NOMO-1 treated with DMSO at 0.1 percent for 48 hours (cell line): ENCODE results near the gene CPLX3.

ENCODE experiments used
- DNase-seq: peaks from one replicate; lab custom pipeline; 2025; ENCODE audit not compliant: unreplicated experiment; lab: John Stamatoyannopoulos, UW

Gene CPLX3

DNA sequence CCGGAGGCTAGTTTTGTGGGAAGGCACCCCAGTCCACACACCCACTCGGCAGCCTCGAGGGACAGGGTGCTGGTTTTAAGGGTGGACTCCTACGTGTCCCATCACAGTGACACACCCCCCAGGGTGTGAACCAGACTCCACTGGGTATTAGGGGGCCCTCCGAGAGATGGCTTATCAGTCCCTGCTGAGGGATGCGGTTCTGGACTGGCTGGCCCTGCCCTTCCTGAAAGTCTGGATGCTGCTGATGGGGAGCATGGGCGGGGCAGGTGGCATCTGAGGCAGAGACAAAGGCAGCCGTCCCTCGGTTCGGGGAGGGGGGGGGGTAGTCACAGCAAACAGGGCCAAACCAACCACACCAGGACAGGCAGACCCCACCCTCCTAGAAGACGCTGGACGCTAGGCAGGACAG is 17.5 kb downstream of the CPLX3 start:
- DNase-seq = no peak

DNA sequence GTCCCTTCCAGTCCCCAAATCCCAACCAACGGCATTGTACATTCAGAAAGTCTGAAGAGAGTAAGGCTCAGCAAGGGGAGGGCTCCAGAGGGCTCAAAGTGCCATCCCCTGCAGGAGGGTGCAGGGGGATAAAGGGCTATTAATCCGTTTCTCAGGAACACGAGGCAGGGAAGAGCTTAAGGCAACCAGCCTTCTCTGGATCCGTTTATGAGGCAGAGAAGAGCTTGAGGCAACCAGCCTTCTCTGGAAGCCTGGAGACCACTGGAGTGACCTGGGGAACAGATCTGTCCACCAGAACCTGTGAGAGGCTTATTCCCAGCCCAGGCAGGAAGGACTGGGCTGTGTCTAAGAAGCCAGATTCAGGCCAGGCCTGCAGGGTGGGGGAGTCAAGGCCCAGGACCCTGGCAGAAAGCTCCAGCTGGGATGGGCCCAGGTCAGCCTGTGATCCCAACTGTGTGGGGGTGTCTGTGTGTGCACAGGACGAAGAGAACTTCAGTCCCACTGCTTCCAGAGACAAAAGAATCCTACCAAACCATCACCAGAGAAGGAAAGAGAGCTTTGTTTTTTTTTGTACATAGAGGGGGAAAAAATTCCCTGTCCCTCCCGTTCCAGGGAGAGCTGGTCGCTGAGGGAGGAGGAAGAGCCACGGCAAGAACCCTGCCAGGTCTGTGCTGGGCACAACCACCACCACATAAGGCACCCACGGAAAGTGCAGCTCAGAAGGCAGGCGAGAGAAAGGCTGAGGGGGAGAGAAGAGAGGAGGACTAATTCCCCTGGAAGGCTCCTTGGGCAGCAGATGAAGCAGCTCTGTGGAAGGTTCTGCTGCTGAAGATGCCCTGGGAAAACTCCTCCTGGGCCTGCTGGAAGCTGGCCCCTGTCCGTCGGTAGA is 18.1 kb downstream of the CPLX3 start:
- DNase-seq = no peak

DNA sequence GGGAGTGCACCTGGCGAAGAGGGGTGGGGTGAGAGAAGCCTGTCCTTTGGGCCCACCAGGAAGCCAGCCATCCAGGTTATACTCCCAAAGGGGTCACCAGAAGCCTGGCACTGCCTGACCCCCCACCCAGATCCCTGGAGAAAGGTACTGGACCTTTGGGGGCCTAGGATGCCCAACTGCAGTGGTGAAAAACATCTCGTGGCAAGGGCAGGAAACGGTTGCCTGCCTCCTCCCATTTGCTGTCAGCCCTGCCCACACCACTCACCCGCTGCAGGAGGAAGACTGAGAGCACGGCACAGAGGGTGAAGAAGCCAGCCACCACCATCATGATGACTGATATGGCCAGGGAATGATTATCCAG is 18.8 kb downstream of the CPLX3 start:
- no peak for DNase-seq

DNA sequence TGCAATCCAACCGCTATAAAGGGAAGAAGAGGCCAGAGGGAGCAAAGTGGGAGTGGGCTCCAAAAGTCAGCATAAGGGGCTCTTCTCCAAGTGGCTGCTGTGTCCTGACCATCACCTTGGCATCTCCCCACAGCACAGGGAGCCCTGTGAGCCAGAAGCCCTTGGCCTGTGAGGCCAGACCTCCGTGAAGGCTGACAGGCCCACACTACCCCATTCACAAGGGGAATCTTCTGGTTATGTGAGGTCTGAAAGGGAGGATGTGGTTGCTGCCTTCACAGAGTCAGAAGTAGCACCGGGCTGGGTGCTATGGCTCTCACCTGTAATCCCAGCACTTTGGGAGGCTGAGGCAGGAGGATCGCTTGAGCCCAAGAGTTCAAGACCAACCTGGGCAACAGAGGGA is 19.2 kb downstream of the CPLX3 start:
- no peak for DNase-seq

DNA sequence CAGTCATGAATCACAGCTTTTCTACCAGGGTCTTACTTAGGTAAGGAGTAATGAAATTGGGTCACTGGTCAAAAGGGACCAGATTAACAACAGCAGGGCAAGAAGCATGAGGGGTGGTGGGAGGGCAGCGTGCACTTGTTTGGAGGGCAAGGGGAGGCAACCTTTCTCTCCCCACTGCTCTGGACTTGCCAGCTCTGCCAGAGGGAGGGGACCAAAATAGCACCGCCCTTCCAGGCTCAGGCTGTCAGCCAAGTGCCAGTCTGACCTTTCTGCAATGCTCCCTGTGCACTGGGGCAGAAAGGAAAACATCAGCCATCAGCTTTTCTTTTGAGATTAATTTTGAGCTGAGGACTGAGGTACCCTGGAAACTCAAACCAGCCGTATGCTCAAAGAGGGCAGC is 21.0 kb downstream of the CPLX3 start:
- no peak for DNase-seq

DNA sequence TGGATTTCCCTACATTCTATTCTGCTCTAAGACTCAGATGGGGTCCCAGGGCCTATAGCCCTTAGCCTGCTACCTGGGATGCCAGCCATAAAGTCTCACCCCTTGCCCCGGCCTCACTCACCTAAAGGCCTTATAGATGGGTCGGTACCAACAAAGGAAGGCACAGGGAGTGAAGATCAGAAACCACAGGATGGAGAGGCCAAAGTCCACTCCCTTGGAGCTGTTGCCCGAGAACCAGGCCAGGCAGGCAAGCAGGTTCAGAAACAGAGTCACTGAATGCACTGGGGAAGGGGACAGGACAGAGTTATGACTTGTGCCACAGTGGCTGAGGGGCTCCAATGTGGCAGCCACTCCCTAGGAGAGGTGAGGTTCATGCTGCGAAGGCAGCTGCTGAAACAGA is 24.0 kb downstream of the CPLX3 start:
- no peak for DNase-seq

DNA sequence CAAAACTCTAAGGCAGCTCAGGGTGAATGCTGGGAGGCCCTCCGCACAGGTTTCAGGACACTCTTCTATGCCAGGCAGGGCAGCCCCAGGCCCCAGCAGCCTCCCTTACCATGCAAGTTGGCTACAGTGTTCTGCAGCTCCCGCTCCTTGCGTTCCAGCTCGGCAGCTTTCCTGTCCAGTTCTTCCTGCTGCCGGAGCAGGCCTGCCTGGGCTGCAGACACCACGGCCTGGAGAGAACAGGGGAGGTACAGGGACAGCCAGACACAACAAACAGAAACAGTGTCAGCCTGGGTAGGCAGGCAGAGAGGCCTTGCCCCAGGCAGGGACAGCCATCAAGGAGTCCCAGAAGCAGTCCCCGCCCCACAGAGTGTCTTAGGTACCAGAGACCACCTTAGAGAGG is 25.5 kb downstream of the CPLX3 start:
- DNase-seq = no peak

DNA sequence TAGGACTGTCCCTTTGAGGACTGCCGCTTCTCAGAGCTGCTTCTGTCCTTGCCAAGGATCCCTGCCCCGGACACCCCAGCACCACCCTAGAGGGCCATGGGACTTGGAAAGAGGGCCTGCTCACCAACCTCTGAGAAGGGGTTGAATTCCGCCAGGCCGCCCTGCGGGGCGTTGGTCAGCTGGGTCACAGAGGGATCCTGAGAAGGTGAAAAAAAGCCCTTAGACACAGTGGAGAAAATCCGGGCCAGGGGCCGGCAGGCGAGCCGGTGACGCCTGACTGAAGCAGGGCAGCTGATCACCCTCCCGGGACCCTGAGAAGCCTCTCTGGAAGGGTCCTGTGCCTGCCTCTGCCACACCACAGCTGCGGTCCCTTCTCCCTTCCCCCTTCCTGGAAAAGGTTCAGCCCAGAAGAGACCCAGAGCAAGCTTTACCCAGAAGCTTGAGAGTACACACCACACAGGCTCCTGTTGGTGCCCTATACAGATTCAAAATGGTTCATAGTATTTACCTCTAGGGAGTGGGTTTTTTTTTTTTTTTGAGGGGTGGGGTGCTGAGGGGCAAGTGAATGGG is 28.1 kb downstream of the CPLX3 start:
- DNase-seq = no peak

DNA sequence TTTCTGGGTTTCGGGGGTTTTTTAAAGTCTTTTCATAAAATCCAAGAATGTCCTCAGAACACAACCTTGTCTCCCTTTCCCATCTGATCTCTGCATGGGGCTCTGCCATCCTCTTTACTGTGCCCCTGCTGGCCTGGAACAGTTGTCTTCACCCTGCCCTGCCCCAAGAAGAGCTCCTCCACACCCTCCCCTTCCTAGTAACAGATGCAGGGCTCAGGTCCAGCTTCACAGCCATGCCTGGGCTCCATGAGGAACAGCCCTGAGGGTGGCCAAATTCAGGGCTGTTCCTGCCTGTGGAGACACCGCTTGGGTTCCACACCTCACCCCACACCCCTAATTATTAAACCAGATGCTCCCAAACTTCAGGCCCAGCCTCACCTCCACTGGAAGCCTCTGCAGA is 29.4 kb downstream of the CPLX3 start:
- DNase-seq = no peak

DNA sequence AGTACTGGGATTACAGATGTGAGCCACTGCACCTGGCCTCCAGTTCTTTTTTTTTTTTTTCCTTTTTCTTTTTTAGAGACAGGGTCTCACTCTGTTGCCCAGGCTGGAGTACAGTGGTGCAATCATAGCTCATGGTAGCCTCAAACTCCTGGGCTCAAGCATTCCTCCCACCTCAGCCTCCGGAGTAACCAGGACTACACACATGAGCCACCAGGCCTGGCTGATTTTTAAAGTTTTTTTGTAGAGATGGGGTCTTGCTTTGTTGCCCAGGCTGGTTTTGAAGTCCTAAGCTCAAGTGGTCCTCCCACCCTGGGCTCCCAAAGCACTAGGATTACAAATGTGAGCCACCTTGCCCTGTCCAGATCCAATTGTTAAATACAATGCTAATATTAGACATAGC is 30.1 kb downstream of the CPLX3 start:
- DNase-seq = no peak

DNA sequence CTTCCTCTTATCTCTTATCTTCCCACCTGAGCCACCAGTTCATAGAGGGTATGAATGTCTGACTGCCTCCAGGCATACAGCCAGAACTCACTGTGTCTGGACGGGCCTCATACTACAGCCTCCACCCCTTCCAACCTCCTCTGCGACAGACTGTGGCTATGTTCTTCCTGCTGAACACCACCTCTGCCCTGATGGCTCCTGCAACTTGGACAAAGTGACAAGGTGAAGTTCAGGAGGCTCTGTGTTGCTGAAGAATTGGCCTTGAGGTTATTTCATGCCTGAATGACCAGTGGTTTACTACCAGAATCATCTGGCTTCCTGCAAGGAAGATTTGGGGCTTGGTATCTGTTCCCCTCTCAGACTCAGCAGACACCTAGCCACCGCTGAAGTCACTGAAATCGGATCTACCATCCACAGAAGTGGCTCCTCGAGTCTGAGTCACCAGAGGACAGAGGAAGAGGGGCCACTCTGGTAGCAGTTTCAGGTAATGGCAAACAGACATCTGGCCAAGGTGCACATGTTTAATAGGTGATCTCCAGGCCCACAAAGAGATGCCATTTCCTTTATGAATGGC is 30.7 kb downstream of the CPLX3 start:
- DNase-seq = no peak

DNA sequence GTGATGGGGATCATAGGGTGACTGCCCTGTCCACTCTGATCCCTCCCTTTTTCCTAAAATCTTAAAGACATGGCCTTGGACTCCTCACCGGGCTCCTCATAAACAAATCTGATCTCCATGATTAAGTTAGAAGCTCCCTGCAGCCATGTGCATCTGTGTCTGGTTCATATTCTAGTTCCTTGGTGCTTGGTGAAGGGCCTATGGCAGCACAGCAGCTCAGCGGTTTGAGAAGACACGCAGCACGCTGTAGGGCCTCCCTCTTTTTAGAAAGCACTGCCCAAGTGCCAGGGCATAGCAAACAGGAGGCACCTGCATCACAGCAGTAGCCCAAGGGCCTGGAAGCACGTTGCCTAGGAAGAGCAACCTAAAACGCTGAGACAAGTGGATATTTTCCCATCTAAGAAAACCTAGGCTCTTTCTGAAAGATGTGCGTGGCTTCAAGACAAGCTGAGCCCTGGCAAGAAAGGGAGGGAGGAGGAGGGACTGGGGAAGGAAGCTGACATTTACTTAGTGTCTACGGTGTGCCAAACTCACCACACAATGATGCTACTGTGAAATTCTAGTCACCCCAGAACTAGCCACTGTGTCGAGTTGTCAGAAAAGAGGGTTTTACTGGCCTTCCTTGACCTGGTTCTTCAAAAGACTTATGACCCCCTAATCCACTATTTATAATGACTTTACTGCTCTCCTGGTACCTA is 31.4 kb downstream of the CPLX3 start:
- no peak for DNase-seq

DNA sequence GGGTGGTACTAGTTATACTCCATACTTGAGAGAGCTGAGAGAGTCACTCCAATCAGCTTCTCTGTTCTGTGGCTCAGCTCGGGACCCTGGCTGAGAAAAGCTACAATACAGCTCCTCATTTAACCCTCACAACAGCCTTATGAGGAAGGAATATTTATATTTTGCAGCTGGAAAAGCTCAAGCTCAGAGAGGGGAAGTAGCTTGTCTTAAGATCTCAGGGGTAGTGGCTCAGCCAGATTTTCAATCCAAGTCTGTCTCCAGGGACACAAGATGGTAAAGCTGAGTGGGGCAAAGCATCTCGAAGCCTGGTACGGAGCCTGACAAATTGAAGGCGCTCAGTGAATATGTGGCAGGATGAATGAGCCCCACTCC is 31.9 kb downstream of the CPLX3 start:
- no peak for DNase-seq

DNA sequence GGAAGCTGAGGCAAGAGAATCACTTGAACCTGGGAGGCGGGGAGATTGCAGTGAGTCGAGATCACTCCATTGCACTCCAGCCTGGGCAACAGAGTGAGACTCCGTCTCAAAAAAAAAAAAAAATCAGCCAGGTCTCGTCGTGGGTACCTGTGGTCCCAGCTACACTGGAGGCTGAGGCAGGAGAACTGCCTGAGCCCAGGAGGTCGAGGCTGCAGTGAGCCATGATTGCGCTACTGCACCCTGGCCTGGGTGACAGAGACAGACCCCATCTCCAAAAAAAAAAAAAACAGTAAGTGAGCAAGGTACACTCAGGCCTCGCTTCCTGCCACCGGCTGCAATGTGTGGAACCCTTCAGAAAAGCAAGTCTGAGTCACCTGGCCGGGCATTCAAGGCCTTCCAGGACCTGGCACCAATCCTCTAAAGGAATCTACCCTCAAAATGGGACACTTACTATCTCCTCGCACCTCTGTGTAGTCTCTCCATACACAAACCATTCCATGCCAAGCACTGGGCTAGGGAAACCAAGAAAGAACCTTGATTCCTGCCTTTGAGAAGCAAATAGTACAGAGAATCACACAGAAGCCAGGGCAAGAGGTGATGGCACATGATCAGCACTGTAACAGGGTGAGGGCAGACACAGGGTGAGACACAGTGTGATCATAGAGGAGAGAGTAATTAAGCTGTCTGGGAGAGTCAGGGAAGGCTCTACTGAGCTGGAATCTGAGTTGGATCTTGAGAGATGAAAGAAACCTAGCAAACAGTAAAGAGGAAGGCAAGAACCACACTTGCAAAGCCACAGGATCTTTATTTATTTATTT is 37.0 kb downstream of the CPLX3 start:
- DNase-seq = no peak

DNA sequence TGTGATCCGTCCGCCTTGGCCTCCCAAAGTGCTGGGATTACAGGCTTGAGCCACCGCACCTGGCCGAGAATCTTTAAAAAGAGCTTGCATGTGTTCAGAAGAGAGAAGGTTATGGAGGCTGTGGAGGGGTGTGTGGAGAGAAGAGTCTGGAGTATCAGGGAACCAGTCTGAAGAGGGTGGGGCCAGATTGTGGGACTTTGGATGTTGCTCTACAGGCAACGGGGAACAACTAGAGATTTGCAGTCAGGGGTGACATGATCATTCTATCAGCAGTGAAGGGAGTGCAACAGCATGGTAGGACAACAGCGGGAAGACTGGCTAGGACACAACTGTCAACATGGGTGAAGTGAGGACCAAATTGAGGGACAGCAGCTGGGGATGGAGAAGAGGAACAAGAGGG is 37.9 kb downstream of the CPLX3 start:
- no peak for DNase-seq

DNA sequence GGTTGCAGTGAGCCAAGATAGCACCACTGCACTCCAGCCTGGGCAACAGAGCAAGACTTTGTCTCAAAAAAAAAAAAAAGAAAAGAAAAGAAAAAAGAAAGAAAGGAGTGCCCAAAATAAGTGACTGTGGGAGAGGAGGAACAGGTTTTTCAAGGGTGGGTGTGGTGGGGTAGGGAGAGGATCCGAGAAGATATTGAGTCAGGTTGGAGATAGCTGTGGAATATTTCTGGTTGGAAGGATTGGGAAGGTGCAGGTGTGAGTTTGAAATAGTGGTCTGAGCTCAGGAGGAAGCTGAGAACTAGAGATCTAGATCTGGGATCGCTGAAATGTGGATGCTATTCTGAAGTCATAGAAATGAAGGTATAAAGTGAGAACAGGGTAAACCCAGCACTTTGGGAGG is 38.9 kb downstream of the CPLX3 start:
- DNase-seq = no peak

DNA sequence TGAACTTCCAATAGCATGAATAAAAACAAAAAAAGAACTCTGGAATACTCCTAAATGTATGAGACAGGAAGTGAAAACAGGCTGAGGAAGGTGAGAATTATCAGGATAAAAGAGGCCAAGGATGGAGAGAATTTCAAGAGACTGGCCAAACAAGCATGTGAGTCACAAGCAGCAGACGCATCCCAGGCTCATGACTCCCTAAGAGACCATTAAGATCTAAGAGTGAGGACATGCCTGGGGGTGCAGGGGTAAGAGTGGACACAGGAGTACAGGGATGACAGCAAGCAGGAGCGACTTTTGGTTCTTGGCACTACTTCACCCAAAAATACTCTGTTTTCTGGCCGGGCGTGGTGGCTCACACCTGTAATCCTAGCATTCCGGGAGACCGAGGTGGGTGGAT is 39.7 kb downstream of the CPLX3 start:
- no peak for DNase-seq

DNA sequence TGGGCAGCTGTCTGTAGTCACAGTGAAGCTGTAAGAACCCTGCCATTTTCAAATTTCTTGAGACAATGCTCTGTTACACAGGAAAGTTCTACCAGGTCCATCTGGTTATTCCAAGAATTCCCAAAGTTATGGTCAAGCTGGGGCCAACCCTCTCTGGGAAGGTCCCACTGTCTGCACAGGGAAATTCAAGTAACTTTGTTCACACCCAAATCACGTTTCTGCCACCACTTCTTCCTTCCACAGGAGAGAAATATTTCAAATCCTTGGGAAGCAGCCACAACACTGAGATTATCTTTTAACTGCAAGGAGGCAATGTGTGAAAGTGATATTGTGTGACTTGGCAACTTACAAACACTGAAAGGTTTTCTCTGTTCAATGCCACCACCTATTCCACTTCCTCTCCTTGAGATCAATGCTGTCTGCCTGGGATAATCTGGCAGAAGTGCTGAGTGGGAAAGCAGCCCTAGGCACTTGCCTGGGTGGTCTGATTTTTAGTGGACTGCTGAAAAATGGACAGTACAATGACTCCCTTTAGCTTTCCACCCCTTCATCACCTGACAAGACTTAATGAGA is 41.1 kb downstream of the CPLX3 start:
- DNase-seq = no peak

DNA sequence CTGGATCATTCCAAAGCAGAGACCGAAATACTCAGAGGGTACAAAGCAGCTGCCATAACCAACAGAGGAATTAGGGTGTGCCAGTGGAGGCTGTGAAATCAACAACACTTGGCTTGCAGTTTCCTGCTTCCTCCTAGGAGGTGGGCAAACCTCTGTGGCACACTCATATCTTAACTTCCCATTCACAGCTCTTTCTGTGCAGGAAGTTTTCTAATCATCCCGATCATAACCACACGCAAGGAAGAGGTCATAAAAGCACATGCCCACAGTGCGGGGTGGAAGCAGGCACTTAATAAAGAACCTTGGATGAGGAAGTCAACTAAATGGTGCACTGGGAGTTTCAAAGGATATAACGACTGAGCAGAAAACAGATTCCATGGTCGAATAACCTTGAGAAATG is 41.6 kb downstream of the CPLX3 start:
- DNase-seq = peak; percentile 51

DNA sequence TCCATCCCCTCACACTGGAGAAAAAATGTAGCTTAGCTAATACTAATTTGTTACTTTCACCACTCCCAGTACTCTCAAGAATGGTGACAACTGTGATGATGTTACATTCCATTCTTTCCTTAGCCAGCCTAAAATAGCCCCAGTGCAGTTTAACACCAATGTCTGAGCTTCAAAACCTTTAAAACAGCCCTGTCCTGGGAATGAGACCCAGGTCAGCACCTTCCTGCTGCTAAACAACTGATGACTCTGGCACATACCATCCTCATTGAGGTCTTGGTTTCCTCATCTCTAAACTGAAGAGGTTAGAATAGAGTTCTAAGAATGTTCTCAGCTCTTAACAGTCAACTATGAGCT is 42.9 kb downstream of the CPLX3 start:
- no peak for DNase-seq
